Measurements from ENCODE around the gene CFH.
A peak's percentile ranks its signal among the peaks of the same experiment; 100 is the strongest.
"Not testable (repeated sequence)": the region's sequence is repeated elsewhere in the genome, so short reads cannot be mapped to it uniquely, and the experiment has no call there.

The CFH gene

GRCh38 chr1:196734460-196734859, 82.6 kb downstream of the CFH start:
- TF ChIP-seq MYC (IDR thresholded peaks at IDR 0.05; ENCODE audit: low read depth, low read length) (no peak), CTCF (IDR thresholded peaks at IDR 0.05; ENCODE audit: low read depth, low read length) (no peak), POLR2A (IDR thresholded peaks at IDR 0.05; ENCODE audit: extremely low read depth, insufficient read length) (no peak), MAX (IDR thresholded peaks at IDR 0.05; ENCODE audit: low read depth, low read length) (no peak)
- DNase-seq (ENCODE audit: low read depth), result no peak
- H3K4me3 ChIP-seq (ENCODE audit: low read depth, low read length), result no peak overlapping the region

GRCh38 chr1:196738730-196739129, 86.9 kb downstream of the CFH start:
- H3K4me3 ChIP-seq (ENCODE audit: low read depth, low read length), result no peak overlapping the region
- DNase-seq (ENCODE audit: low read depth), result no peak
- TF ChIP-seq MAX (IDR thresholded peaks at IDR 0.05; ENCODE audit: low read depth, low read length) (no peak), POLR2A (IDR thresholded peaks at IDR 0.05; ENCODE audit: extremely low read depth, insufficient read length) (no peak), MYC (IDR thresholded peaks at IDR 0.05; ENCODE audit: low read depth, low read length) (no peak), CTCF (IDR thresholded peaks at IDR 0.05; ENCODE audit: low read depth, low read length) (no peak)

DNA sequence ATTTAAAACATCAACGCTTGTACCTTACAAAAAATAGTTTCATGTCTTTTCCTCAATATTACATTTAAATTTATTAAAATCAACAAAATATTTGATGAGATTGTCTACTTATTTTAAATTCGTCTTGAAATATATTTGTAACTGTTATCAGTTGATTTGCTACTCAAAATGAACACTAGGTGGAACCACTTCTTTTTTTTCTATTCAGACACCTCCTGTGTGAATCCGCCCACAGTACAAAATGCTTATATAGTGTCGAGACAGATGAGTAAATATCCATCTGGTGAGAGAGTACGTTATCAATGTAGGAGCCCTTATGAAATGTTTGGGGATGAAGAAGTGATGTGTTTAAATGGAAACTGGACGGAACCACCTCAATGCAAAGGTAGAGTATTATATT, 91.4 kb downstream of the CFH start:
- DNase-seq (ENCODE audit: low read depth), result peak; percentile 37

DNA sequence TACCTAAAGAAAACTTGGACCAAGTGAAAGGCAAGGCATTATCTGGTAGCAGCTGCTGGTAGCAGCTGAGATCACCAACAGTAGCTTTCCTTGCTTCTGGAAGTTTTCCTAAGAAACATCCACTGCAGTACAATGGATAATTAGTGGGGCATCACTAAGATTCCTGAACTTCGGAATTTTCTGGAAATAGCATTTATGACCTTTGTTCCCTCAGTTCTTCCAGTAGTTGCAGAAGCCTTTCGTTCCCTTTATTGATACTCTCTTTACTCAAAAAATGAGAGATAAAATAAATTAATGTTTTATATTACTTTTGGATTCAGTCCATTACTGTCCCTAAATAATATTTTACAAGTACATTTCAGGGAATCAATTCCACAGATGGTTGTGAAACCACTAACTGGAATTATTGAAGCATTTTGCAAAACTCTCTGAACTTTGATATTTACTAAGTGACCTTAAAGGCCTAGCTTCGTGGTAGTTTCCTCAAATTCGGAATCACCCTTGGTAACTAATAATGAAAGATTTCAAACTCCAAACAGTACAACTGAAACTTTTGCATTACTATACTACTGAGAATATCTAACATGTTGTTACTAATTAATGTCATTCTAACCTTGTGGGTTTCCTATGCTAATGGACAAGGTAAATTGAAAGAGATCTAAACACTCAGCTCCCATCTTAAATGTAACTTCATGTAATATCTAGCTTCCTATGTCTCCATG, 113.3 kb downstream of the CFH start:
- not testable (repeated sequence) for DNase-seq (ENCODE audit: low read depth)

More for the DNA sequence above, 91.4 kb downstream of the CFH start:
- not testable (repeated sequence) for H3K4me3 ChIP-seq (ENCODE audit: low read depth, low read length)

GRCh38 chr1:196769823-196770222, 118.0 kb downstream of the CFH start:
- DNase-seq (ENCODE audit: low read depth), result not testable (repeated sequence)

More for the DNA sequence above, 113.3 kb downstream of the CFH start:
- not testable (repeated sequence) for H3K4me3 ChIP-seq (ENCODE audit: low read depth, low read length)

DNA sequence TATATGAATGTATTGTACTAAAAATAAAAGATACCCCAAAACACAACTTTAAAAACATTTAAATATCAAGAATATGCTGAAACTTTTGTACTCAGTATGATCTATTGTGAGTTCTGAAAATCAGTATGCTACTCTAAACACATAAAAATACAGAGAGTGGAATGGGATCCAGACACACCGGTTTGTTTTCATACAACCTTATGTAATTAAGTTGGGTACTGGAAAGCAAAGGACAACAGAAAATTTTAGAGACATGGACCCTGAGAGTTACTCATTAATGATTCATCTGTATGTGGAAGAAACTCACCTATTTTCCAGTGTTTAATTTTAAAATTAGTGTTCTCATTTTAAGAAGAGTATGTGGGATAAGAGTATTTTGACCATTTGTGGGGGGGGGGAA, 121.9 kb downstream of the CFH start:
- no peak for TF ChIP-seq MAX (IDR thresholded peaks at IDR 0.05; ENCODE audit: low read depth, low read length)
- DNase-seq (ENCODE audit: low read depth), result no peak
- no peak overlapping the region for H3K4me3 ChIP-seq (ENCODE audit: low read depth, low read length)

More at GRCh38 chr1:196769823-196770222, 118.0 kb downstream of the CFH start:
- H3K4me3 ChIP-seq (ENCODE audit: low read depth, low read length), result not testable (repeated sequence)

- no peak for TF ChIP-seq MYC (IDR thresholded peaks at IDR 0.05; ENCODE audit: low read depth, low read length)
- TF ChIP-seq CTCF (IDR thresholded peaks at IDR 0.05; ENCODE audit: low read depth, low read length), result no peak
- no peak for TF ChIP-seq POLR2A (IDR thresholded peaks at IDR 0.05; ENCODE audit: extremely low read depth, insufficient read length)
- TF ChIP-seq MAX (IDR thresholded peaks at IDR 0.05; ENCODE audit: low read depth, low read length), result no peak
- no peak overlapping the region for H3K4me3 ChIP-seq (ENCODE audit: low read depth, low read length)
- DNase-seq (ENCODE audit: low read depth), result no peak
Observed at GRCh38 chr1:196774175-196774574, 122.3 kb downstream of the CFH start.

GRCh38 chr1:196774603-196775002, 122.8 kb downstream of the CFH start, which contains the start of gene CFHR3:
TSS of gene CFHR3 (plus strand) at chr1:196774840. CDS start at chr1:196774887, 47 bp downstream.
- no peak within 1 kb of the TSS for H3K4me3 ChIP-seq (ENCODE audit: low read depth, low read length)
- TF ChIP-seq MAX (IDR thresholded peaks at IDR 0.05; ENCODE audit: low read depth, low read length), result no peak
- TF ChIP-seq CTCF (IDR thresholded peaks at IDR 0.05; ENCODE audit: low read depth, low read length), result no peak
- TF ChIP-seq POLR2A (IDR thresholded peaks at IDR 0.05; ENCODE audit: extremely low read depth, insufficient read length), result no peak
- TF ChIP-seq MYC (IDR thresholded peaks at IDR 0.05; ENCODE audit: low read depth, low read length), result no peak
- no peak for DNase-seq (ENCODE audit: low read depth)
